Ovary (tissue), 3 donors: ENCODE results near the gene RNF41.

ENCODE experiments used
- CTCF ChIP-seq, 3 donors: fragments of 450-650 bp in 2 of 3; fragments of 200-600 bp in 1 of 3; IDR thresholded peaks; one replicate each; pipeline versions ENCODE4 v1.5.1 to v1.8.0; 2016 to 2022; ENCODE audit warnings: antibody characterized with exemption in 3 of 3, mild to moderate bottlenecking in 1 of 3
- EP300 ChIP-seq: sonication (generic); formaldehyde crosslinking; IDR thresholded peaks from one replicate; pipeline ENCODE4 v1.6.1; 2017; ENCODE audit warnings: antibody characterized with exemption
- POLR2A ChIP-seq: fragments of 450-650 bp; IDR thresholded peaks from one replicate; pipeline ENCODE4 v1.6.1; 2017; ENCODE audit warnings: antibody characterized with exemption, mild to moderate bottlenecking, moderate library complexity
- donor health status: DM: no; HTN: no; CAD: no.

GRCh38 chr12:56253091-56253490, 31.4 kb upstream of the RNF41 start:
- TF ChIP-seq CTCF (IDR thresholded peaks at IDR 0.05): no peak
- no peak for TF ChIP-seq EP300
- TF ChIP-seq POLR2A: no peak
